ENCODE measurements around the gene OR10P1.
"Not testable (repeated sequence)": the region's sequence is repeated elsewhere in the genome, so short reads cannot be mapped to it uniquely, and the experiment has no call there.

The OR10P1 gene, protein sequence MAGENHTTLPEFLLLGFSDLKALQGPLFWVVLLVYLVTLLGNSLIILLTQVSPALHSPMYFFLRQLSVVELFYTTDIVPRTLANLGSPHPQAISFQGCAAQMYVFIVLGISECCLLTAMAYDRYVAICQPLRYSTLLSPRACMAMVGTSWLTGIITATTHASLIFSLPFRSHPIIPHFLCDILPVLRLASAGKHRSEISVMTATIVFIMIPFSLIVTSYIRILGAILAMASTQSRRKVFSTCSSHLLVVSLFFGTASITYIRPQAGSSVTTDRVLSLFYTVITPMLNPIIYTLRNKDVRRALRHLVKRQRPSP

DNA sequence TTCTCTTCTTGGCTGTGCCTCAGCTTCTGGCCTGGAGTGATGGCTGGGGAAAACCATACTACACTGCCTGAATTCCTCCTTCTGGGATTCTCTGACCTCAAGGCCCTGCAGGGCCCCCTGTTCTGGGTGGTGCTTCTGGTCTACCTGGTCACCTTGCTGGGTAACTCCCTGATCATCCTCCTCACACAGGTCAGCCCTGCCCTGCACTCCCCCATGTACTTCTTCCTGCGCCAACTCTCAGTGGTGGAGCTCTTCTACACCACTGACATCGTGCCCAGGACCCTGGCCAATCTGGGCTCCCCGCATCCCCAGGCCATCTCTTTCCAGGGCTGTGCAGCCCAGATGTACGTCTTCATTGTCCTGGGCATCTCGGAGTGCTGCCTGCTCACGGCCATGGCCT lies at the start of gene OR10P1:
TSS of gene OR10P1 (plus strand) at position 40 of the 400 bp plus-strand sequence. CDS start at position 40, 0 bp downstream.
- no peak for DNase-seq

DNA sequence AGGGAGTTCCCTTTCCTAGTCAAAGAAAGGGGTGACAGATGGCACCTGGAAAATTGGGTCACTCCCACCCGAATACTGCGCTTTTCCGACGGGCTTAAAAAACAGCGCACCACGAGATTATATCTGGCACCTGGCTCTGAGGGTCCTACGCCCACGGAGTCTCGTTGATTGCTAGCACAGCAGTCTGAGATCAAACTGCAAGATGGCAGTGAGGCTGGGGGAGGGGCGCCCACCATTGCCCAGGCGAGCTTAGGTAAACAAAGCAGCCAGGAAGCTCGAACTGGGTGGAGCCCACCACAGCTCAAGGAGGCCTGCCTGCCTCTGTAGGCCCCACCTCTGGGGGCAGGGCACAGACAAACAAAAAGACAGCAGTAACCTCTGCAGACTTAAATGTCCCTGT lies 46.5 kb upstream of the OR10P1 start:
- DNase-seq: not testable (repeated sequence)

DNA sequence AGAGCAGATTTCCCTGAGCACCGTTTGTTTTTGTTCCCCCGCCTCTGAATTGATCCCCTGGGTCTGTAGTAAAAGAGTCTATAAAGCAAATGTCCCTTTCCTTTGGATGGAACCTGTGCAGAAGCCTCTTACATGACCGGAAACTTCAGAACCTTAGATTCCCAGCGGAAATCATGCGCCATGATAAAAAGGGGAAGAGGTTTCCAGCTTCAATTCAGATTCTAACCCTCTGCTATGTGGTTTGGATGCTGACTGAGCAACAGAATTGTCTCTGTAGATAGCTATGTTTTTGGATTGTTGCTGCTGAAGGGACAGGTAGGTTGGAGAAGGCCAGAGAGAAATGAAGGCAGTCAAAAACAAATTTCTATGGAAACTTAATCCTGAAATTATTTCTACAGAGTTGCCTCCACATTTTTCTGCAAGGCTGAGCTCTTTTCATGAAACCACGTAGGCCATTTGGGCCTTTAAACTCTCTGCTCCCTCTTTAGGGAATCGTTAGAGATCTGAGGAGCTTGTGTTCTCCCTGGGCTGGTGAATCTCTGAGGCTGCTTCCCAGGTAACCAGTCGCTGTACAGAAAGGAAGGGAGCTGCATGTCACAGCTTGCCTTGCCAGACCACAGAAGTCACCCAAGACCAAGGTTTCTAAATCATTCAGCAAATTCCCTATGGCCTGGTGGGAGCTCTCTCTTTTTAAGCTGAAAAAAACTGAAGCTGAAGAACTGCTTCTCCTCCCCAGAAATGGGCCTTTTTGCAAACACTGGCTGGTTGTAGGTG lies 28.7 kb upstream of the OR10P1 start:
- DNase-seq: no peak

DNA sequence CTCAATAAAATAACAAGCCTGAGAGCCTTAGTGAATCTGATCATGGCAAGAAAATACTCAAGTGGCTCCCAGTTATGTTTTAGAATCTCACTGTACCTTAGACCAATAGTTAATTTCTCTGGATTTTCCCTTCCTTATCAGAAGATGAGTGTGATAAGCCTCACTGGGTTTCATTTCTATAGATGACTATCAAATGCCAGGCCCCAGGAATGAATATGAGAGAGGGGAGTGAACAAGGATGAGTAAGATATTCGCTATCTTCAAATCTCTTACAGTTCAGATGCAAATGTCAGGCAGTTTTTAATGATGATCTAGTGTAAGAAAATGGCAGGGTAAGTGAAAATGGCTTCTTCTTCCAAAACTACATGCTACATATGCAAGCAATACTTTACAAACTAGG lies 26.1 kb upstream of the OR10P1 start:
- no peak for DNase-seq

DNA sequence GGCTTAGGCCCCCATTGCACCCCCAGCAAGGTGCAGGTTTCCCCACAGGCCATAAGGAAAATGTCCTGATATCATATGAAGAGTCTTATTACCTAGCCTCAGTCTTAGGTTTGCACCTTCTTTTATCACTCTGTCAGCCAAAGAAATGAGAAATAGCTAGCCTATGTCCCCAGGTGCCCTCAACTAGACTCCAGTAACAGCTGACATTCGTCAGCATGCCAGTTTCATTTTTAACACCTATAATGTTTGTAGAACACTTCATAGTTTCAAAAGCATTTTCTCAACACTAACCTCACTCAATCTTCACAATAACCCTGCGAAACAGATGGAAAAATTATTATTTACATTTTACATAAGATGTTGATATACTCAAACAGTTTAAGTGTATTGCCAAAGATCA lies 24.0 kb upstream of the OR10P1 start:
- DNase-seq: no peak

DNA sequence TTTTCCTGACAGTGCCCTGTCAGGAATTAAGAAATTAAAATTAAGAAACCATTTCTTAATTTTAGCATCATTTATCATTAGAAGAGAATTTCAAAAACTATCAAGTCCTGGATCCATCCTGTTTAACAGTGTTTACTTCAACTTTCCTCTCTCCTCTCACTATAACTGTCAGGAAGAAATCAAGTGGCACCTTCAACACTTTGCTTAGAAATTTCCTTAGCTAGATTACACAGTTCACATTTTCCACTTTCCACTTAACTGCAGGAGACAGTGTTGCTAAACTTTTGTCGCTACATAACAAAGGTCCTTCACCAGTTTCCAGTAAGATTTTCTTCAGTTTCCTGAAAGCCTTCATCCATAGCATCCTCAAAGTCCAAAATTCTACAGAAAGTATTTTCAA lies 21.9 kb upstream of the OR10P1 start:
- DNase-seq: no peak

DNA sequence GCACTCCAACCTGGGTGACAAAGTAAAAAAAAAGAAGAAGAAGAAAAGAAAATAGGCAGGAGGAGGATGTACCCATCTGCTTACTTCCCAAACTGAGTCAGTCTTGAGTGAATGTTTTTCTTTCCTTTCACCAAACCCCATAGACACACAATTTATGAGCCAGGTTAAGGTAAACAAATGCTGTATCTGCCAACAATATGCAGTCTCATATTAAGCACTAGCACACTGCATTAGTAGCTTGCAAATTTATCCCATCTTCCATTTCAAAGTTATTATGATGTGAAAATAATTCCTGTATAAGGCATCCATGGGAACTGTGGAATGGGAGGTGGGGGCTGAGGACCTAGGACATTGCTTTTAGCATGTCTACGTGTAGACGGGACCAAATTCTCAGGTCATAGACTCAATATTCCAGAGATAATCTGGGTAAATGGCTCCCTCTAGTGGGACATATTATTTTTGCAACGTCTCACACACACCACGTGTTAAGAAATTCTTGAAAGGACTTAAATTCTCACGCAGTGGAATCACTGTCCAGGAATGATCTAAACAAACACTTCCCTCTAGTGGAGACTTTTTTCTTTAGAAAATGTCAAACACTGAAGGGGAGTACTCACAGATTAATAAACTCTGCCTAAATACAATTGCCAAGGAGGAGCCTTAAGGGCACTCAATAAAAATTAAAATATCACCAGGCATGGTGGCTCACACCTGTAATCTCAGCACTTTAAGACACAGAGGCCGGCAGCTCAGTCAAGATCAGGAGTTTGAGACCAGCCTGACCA lies 17.1 kb upstream of the OR10P1 start:
- DNase-seq: peak; percentile 19

DNA sequence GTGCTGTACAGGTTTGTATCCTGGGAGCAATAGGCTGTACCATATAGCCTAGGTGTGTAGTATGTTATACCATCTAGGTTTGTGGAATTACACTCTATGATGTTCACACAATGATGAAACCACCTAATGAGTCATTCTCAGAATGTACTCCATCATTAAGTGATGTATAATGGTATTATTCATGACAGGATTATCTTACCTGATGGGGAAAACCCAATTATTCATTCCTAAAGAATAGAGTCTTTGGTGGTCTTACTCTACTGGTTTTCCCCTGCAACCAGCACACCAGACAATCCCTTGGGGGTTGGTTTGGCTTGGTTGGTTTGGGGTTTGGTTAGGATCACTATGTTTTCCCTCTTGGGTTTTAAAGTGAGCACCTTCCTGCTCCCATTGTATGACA lies 12.6 kb upstream of the OR10P1 start:
- DNase-seq: no peak

DNA sequence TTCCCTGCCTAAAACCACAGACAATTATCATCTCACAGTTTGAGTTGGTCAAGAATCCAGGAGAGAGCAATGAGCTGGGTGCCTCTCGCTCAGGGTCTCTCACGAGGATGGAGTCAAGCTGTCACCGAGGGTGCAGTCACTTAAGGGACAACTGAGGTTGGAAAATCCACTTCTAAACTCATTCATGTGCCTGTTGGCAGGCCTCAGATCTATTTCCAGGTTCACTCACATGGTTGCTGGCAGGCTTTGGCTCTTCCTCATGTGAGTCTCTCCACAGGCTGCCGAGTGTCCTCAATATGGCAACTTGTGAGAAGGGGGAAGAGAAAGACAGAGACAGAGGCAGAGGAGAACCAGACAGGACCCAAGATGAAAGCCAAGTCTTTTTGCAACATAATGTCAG lies 10.5 kb upstream of the OR10P1 start:
- DNase-seq: no peak

DNA sequence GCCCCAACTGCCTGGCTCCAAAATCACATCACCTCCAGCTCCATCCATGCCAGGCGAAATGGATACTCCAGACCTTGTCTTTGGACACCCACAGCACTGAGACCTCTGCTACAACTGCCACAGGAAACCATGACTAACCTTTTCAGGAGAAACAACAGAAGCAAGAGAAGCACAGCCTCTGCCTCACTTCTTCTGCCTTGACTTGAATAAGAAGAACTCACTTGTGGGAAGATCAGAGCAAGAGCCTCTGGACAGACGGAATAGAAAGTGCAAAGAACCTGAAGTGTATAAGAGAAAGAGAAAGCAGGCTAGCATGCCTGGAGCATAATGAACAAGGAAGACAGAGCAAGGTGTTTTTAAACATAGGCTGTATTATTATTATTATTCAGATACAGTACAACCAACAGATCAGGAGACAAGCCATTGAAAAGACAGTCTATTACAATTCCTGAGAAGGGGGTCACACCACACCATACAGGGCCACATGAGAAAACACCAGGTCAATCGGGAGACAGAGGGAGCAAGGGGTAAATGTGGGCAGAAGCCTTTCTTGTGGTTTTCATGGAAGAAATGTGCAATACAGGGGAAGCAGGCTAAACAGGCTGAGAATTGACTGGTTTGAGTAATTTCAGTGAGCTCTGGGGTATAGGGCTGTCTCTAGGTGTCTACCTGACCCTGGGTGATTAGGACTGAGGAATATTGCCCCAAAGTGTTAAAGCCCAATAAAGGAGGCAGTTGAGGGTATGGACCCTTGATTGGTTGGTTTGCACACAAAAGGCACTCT lies 7.4 kb upstream of the OR10P1 start:
- no peak for DNase-seq

DNA sequence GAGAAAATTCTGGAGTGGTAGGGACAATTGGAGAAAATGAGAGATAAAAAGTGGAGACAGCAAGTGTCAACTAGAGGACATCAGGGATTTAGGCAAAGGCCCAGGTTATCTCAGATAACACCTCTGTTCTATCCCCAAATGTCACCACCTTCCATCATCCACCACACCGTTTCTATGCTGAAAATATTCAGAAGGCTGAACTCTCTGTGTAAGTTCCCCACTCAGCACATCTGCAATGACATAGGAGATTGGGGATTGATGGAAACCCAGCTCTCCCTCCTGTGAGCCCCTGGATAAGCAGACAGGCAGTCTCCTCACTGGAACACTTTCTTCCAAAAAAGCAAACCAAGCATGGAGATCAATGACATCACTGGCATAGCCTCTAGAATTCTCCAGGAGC lies 5.6 kb upstream of the OR10P1 start:
- DNase-seq: no peak

DNA sequence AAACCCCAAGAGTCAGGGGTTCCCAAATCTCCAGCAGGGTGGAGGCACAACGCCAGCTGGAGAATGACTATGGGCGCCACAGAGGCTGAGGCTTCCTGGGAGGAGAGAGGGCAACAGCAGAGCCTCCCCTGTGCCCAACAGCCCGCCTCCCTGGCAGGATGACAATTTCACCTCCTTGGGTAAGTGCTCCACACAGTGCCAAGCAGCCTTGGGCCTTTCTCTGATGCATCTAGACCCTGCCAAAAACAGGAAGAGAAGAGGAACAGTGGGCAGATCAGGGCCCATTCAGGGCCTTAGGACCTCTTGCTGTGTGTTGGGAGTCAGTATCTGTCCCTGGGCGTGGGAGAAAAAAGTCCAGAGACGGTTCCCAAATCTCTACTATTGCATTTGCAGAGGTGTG lies 5.0 kb upstream of the OR10P1 start:
- no peak for DNase-seq

DNA sequence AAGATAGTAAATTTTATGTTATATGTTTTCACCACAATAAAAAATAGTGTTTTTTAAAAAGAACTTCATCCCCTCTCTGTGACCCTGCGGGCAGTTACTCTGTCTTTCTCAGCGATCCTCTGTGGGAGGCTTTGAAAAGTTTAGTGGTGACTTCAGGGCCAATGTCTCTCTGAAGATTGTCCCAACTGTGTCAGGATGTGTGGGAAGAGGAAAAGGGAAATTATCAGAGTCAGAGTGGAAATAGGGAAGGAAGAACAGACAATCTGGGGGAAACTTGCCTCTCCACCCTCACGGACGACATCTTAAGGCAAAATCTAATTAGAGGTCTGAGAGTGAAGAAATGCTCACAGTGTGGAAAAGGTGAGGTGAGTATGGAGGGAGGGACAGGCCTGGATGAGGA lies 3.5 kb upstream of the OR10P1 start:
- no peak for DNase-seq

DNA sequence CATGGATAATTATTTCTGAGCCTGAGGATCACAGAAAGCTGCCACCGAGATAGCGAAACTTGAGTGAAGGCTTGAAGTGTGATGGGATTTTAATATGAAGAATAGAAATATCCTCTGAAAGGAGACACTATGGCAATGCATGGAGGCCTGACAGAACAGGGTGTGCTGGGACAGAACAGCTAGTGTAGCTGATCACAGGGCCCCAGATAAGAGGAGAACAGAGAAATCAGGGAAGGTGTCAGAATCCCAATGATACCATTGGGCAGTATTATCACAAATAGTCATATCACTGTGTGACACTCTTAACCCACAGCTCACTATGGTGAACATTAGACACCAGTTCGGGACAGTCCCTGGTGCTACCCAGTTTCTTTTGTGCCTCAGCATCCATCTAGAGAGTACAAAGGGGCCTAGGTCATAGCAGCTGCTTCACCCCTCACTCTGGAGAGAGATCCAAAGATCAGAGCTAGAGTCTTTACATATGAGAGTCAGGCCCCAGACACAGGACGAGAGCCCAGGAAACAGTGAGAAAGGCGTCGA lies 506 bp upstream of the OR10P1 start:
- no peak for DNase-seq

DNA sequence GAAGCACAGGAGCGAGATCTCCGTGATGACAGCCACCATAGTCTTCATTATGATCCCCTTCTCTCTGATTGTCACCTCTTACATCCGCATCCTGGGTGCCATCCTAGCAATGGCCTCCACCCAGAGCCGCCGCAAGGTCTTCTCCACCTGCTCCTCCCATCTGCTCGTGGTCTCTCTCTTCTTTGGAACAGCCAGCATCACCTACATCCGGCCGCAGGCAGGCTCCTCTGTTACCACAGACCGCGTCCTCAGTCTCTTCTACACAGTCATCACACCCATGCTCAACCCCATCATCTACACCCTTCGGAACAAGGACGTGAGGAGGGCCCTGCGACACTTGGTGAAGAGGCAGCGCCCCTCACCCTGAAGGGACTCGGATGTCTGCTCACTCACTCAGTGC lies 775 bp downstream of the OR10P1 start:
- DNase-seq: no peak

DNA sequence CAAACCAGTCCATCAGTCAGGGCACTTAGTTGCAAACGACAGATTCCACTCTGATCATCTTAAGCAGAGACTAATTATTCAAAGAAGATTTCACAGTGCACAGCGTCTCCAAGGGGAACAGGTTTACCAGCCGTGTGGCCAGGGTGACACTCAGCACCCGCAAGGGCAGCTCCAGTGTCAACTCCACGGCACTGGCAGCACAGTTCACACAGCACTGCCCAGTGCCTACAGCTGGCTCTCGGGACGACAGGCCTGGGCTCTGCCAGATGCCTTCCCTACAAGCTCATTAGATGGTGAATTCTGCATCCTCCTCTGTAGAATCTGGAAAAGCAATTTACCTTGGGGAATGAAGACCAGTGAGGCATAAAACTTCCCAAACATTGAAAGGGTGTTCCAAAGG lies 4.9 kb downstream of the OR10P1 start:
- no peak for DNase-seq

DNA sequence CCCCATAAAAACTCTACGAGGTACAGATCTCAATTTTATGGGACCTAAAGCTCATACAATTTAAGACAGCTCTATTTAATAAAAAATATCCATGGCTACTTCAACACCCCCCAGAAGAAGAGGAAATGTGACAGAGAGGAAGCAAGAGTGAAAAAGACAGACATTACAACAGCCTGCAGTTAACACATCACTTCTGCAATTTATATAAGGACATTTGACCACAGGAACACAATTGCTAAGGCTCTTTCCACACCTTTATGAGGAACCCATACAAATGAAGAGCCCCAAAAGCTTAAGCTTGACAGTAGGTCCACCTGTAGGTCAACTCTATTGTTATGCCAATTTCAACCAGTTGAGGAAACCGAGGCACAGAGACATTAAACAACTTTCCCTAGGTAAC lies 5.6 kb downstream of the OR10P1 start:
- DNase-seq: no peak

DNA sequence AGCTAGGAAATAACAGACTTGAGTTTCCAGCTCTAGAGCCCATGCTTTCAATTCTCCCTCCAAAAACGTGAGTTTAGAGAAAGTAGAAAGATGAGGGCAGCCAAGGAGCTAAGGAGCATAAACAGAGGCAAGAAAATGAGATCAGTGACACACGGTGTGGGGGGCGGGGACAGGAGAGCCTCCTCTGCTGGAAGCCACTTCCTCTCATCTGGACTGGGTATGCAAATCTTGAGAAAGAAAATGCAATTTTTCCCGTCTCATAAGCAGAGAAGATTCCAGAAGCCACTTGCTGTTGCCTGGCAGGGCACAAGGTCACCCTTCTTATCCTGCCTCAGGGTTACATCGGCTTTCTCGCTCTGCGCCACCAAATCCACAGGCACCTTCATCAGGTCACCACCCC lies 6.0 kb downstream of the OR10P1 start:
- no peak for DNase-seq

DNA sequence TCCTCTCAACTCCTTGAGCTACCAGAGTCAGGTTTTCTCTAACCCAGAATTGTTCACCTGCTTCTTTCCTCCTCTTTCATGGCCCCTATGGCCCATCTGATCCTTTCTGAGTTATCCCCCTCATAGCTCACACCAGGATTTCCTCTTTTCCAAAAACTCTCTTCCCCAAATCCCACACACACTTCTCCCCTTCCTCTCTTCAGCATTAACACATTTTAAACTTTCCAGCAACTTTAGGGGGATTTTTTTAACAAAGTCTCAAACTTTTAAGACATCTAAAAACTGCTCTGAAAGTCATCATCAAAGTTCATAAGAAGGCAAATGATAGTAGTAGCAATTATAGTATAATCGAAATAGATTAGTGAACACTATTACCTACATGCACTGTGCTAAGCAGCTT lies 7.9 kb downstream of the OR10P1 start:
- DNase-seq: no peak

DNA sequence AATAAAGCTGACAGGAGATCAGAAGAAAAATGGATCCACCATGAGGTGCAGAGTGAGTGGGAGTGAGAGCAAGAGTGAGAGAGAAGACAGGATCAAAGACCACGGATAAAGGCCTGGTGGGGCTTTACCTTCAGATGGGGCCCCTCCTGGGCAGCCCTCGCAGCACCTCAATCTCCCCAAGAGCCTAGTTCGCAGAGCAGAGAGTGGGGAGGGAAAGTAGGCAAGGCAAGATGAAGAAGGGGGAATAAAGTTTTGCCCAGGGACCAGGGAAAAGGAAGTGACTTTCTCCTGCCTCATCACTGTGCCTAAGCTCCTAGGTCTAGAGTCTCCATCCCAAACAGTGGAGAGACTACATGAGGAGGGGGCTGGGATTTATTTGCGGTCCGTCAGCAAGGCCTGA lies 10.3 kb downstream of the OR10P1 start:
- no peak for DNase-seq

DNA sequence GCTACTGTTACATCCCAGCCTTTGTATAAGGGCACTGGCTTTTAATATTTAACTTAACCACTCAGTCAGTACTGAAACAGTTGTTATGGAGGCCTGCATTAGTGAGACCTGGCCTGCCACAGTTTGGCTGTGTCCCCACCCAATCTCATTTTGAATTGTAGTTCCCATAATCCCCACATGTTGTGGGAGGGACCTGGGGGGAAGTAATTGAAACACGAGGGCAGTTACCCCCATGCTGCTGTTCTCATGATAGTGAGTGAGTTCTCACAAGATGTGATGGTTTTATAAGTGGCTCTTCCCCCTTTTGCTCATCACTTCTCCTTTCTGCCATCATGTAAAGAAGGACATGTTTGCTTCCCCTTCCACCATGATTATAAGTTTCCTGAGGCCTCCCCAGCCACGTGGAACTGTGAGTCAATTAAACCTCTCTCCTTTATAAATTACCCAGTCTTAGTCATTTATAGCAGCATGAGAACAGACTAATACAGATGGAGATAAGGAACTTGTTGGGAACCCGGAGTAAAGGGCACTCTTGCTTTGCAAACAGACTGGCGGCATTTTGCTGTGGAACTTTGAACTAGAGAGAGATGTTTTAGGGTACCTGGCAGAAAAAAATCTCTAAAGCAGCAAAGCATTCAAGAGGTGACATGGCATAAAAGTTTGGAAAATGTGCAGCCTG lies 14.1 kb downstream of the OR10P1 start:
- not testable (repeated sequence) for DNase-seq

DNA sequence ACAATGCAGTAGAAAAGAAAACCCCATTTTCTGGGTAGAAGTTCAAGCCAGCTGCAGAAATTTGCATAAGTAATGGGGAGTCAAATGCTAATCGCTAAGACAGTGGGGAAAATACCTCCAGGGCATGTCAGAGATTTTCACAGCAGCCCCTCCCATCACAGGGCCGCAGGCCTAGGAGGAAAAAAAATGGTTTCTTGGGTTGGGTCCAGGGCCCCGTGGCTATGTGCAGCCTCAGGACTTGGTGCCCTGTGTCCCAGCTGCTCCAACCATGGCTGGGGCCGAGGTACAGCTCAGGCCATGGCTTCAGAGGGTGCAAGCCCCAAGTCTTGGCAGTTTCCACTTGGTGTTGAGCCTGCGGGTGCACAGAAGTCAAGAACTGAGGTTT lies 14.6 kb downstream of the OR10P1 start:
- DNase-seq: no peak

Data from activated CD8-positive, alpha-beta memory T cell treated with anti-CD3 and anti-CD28 coated beads, Interleukin-2, amount 50 U/mL, for 4 hours (primary cell).